Activated naive CD8-positive, alpha-beta T cell treated with anti-CD3 and anti-CD28 coated beads, Interleukin-2, amount 50 U/mL, for 16 hours (primary cell): ENCODE results near the gene TEX50.
"Not testable (repeated sequence)": the region's sequence is repeated elsewhere in the genome, so short reads cannot be mapped to it uniquely, and the experiment has no call there.

Source experiments
- DNase-seq: peaks from one replicate; pipeline ENCODE4 v3.0.0-alpha.2; 2020; ENCODE audit warnings: low read depth, low spot score

Gene TEX50

GRCh38 chr1:173661763-173662162, 26.6 kb downstream of the TEX50 start:
- no peak for DNase-seq

GRCh38 chr1:173663159-173663558, 28.0 kb downstream of the TEX50 start:
- DNase-seq = no peak

- DNase-seq = no peak
These were observed 31.5 kb downstream of the TEX50 start for GRCh38 chr1:173666646-173667045.

- DNase-seq = no peak
These were observed 34.4 kb downstream of the TEX50 start, which contains the start of gene ANKRD45 for GRCh38 chr1:173669491-173669941. ANKRD45 (minus strand) TSS chr1:173669851; CDS start chr1:173659418, 10,433 bp downstream.

- not testable (repeated sequence) for DNase-seq
These were observed 39.4 kb downstream of the TEX50 start for GRCh38 chr1:173674496-173674895.

- DNase-seq = not testable (repeated sequence)
These were observed 45.0 kb downstream of the TEX50 start for GRCh38 chr1:173680152-173680551.

GRCh38 chr1:173682184-173682583, 47.0 kb downstream of the TEX50 start:
- no peak for DNase-seq

GRCh38 chr1:173683838-173684237, 48.7 kb downstream of the TEX50 start:
- DNase-seq = not testable (repeated sequence)

- DNase-seq = not testable (repeated sequence)
These were observed 50.0 kb downstream of the TEX50 start for GRCh38 chr1:173685121-173685520.
